ENCODE results near the gene ZHX3.

- TF ChIP-seq, protein P1, sequence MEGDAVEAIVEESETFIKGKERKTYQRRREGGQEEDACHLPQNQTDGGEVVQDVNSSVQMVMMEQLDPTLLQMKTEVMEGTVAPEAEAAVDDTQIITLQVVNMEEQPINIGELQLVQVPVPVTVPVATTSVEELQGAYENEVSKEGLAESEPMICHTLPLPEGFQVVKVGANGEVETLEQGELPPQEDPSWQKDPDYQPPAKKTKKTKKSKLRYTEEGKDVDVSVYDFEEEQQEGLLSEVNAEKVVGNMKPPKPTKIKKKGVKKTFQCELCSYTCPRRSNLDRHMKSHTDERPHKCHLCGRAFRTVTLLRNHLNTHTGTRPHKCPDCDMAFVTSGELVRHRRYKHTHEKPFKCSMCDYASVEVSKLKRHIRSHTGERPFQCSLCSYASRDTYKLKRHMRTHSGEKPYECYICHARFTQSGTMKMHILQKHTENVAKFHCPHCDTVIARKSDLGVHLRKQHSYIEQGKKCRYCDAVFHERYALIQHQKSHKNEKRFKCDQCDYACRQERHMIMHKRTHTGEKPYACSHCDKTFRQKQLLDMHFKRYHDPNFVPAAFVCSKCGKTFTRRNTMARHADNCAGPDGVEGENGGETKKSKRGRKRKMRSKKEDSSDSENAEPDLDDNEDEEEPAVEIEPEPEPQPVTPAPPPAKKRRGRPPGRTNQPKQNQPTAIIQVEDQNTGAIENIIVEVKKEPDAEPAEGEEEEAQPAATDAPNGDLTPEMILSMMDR (conservative IDR thresholded peaks at IDR 0.05; ENCODE audit: low read length) = no peak
- no peak for TF ChIP-seq EZH2phosphoT487 (IDR thresholded peaks at IDR 0.05; ENCODE audit: borderline replicate concordance)
Observed at GRCh38 chr20:41181567-41181966, 136.0 kb downstream of the ZHX3 start.
